ENCODE measurements around the gene PRR19.

DNA sequence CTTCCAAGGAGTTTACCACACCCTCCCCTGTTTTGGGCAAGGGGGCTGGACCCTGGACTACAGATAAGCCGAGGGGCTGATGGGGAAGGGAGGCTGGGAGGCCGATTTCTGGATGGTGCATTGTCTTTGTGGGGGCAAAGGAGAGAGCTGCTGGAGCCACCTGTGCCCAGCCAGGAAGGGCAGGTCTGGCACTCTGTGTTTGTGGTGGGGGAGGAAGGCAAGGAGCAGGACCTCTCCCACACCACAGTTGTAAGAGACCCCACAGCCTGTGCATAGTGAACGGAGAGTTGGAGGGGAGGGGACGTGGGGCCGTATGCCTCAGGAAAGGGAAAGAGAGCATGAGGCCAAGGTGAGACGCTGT, 16.0 kb upstream of the PRR19 start:
- TF ChIP-seq, protein P1, sequence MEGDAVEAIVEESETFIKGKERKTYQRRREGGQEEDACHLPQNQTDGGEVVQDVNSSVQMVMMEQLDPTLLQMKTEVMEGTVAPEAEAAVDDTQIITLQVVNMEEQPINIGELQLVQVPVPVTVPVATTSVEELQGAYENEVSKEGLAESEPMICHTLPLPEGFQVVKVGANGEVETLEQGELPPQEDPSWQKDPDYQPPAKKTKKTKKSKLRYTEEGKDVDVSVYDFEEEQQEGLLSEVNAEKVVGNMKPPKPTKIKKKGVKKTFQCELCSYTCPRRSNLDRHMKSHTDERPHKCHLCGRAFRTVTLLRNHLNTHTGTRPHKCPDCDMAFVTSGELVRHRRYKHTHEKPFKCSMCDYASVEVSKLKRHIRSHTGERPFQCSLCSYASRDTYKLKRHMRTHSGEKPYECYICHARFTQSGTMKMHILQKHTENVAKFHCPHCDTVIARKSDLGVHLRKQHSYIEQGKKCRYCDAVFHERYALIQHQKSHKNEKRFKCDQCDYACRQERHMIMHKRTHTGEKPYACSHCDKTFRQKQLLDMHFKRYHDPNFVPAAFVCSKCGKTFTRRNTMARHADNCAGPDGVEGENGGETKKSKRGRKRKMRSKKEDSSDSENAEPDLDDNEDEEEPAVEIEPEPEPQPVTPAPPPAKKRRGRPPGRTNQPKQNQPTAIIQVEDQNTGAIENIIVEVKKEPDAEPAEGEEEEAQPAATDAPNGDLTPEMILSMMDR (IDR thresholded peaks at IDR 0.05; ENCODE audit: insufficient read depth, low read depth, low read length), result no peak
- TF ChIP-seq EZH2 (IDR thresholded peaks at IDR 0.05; ENCODE audit: insufficient read depth, low read length), result no peak
